B cell (primary cell): ENCODE data around the gene TTC19.

Experiments used
- CTCF ChIP-seq: fragments of 200-600 bp; IDR thresholded peaks from one replicate; pipeline ENCODE4 v1.8.0; 2022; ENCODE audit warnings: antibody characterized with exemption, mild to moderate bottlenecking
- EZH2 ChIP-seq: IDR thresholded peaks from 2 replicates; pipeline ENCODE4 v1.6.1; 2012; ENCODE audit warnings: borderline replicate concordance, low read depth, mild to moderate bottlenecking, moderate library complexity, low read length; ENCODE audit not compliant: insufficient read depth, poor library complexity, severe bottlenecking

- TF ChIP-seq CTCF (no peak), EZH2 (no peak)
Measured at GRCh38 chr17:16046966-16047365, 47.3 kb downstream of the TTC19 start.
